Choroid plexus epithelial cell (primary cell): Measurements from ENCODE around the gene SYT13.
"Not testable (repeated sequence)": the region's sequence is repeated elsewhere in the genome, so short reads cannot be mapped to it uniquely, and the experiment has no call there.

Source experiments
- DNase-seq: peaks from one replicate; pipeline ENCODE4 v3.0.0-alpha.2; 2010; ENCODE audit warnings: low read depth
- H3K4me3 ChIP-seq: 2 replicates; pipeline ENCODE4 v1.5.1; 2011; ENCODE audit warnings: low read depth, mild to moderate bottlenecking, control low read depth, low read length, moderate library complexity
- CTCF ChIP-seq: conservative IDR thresholded peaks from 2 replicates; pipeline ENCODE4 v1.5.1; 2011; ENCODE audit warnings: low read depth, mild to moderate bottlenecking, control low read depth, inconsistent platforms, low read length, moderate library complexity

The SYT13 gene

GRCh38 chr11:45298718-45299117 is 12.6 kb upstream of the SYT13 start:
- H3K4me3 ChIP-seq: no peak overlapping the region
- TF ChIP-seq CTCF: no peak
- no peak for DNase-seq

GRCh38 chr11:45296075-45296474 is 9.9 kb upstream of the SYT13 start:
- DNase-seq: no peak
- no peak overlapping the region for H3K4me3 ChIP-seq
- TF ChIP-seq CTCF: no peak

GRCh38 chr11:45294499-45294898 is 8.4 kb upstream of the SYT13 start:
- H3K4me3 ChIP-seq: no peak overlapping the region
- no peak for TF ChIP-seq CTCF
- no peak for DNase-seq

GRCh38 chr11:45293566-45294192 is 7.5 kb upstream of the SYT13 start:
- H3K4me3 ChIP-seq: not testable (repeated sequence)
- TF ChIP-seq CTCF: peak; percentile 80
- peak; percentile 92 for DNase-seq

- DNase-seq: no peak
- H3K4me3 ChIP-seq: no peak overlapping the region
- no peak for TF ChIP-seq CTCF
Observed at GRCh38 chr11:45290586-45290985, 4.4 kb upstream of the SYT13 start.

- DNase-seq: peak; percentile 68
- TF ChIP-seq CTCF: no peak
- no peak overlapping the region for H3K4me3 ChIP-seq
Observed at GRCh38 chr11:45289369-45289768, 3.2 kb upstream of the SYT13 start.

- DNase-seq: no peak
- no peak overlapping the region for H3K4me3 ChIP-seq
- no peak for TF ChIP-seq CTCF
Observed at GRCh38 chr11:45288339-45288738, 2.2 kb upstream of the SYT13 start.
